Dermis blood vessel endothelial cell (primary cell): ENCODE data around the gene WNT3. TPM values are rescaled to one million over a fixed set of nuclear protein-coding genes. Genes with fewer than 3 reads are reported as not detected.
A peak's percentile ranks its signal among the peaks of the same experiment; 100 is the strongest.
"Not testable (repeated sequence)": the region's sequence is repeated elsewhere in the genome, so short reads cannot be mapped to it uniquely, and the experiment has no call there.

Experiments
- DNase-seq: peaks from one replicate; pipeline ENCODE4 v3.0.0; 2010
- total RNA-seq: library from RNA; depleted of rRNA; stranded (reverse); fragments of >200 nt; gene quantifications from 2 replicates; pipeline ENCODE4 v1.2.3, GENCODE V29; 2014

Gene WNT3
- total RNA-seq = 0.65 and 0.85 TPM in 2 replicates

GRCh38 chr17:46818316-46818928 lies at the start of gene WNT3:
Gene WNT3 (minus strand): TSS chr17:46818692. CDS start chr17:46818597, 95 bp downstream.
- DNase-seq = no peak

- no peak for DNase-seq
Measured at GRCh38 chr17:46866747-46867146, 48.3 kb upstream of the WNT3 start.

GRCh38 chr17:46866325-46866724 lies 47.8 kb upstream of the WNT3 start:
- no peak for DNase-seq

GRCh38 chr17:46865100-46865499 lies 46.6 kb upstream of the WNT3 start:
- DNase-seq = no peak

- DNase-seq = no peak
Measured at GRCh38 chr17:46863383-46864121, 45.1 kb upstream of the WNT3 start.

DNA sequence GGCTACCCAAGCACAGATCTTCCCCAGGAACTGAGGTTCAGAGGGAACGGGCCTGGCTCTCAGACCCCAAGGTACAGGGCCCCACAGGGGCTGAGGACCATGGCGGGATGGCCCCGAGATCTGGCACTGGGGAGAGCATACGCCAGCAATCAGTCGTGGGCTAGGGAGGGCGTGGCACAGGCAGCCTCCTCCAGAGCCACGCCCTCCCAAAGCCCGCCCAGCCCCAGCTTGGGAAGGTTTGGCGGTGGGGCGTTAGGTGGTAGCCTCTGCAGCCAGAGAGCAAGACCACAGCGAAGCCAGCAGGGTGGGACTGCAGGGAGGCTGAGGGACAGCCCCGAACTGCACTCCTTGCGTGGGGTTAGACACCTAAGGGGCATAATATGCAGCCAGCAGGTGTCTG lies 44.5 kb upstream of the WNT3 start:
- DNase-seq = no peak

DNA sequence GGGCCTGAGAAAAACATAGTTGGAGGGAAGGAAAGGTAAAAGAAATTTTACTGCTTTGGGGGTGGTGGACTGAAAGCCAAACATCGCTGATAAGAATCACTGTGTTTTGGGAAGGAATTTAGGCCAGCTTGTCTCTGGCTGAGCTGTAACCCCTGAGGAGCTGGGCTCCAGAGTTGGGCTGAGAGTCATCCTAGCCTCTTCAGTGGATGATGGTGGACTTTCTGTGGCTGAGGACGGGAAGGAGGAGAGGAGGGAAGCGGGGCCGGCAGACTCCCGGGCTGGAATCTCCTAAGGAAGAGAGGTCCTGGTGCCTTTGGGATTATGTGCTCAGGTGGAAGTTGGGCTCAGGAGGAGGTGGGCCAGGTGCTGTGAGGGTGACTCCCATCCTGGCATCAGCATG lies 41.5 kb upstream of the WNT3 start:
- DNase-seq = no peak

- DNase-seq = no peak
Measured at GRCh38 chr17:46857600-46857999, 39.1 kb upstream of the WNT3 start.

- no peak for DNase-seq
Measured at GRCh38 chr17:46854948-46855347, 36.5 kb upstream of the WNT3 start.

GRCh38 chr17:46854515-46854914 lies 36.0 kb upstream of the WNT3 start:
- DNase-seq = no peak

- no peak for DNase-seq
Measured at GRCh38 chr17:46853896-46854444, 35.5 kb upstream of the WNT3 start.

GRCh38 chr17:46851029-46851741 lies 32.7 kb upstream of the WNT3 start, which contains the start of gene WNT9B:
Gene WNT9B (plus strand): TSS chr17:46851583. CDS start chr17:46851639, 56 bp downstream.
- DNase-seq = peak; percentile 17

DNA sequence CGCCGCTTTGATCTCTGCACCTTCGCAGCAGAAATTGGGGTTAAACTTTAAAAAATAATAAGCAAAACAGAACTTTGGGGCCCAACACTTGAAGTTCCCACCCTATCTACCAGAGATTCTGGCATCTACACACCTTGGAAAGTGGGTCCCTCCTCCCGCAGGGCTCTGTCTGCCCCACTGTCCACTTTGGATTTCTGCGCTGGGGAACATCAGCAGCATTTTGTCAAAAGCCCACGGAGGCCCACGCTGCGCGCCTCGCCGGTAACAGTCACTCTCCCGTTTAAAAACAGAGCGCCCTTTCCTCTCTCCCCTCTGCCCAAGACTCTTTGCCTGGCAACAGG lies 32.2 kb upstream of the WNT3 start:
- DNase-seq = no peak

GRCh38 chr17:46848534-46848933 lies 30.0 kb upstream of the WNT3 start:
- DNase-seq = no peak

DNA sequence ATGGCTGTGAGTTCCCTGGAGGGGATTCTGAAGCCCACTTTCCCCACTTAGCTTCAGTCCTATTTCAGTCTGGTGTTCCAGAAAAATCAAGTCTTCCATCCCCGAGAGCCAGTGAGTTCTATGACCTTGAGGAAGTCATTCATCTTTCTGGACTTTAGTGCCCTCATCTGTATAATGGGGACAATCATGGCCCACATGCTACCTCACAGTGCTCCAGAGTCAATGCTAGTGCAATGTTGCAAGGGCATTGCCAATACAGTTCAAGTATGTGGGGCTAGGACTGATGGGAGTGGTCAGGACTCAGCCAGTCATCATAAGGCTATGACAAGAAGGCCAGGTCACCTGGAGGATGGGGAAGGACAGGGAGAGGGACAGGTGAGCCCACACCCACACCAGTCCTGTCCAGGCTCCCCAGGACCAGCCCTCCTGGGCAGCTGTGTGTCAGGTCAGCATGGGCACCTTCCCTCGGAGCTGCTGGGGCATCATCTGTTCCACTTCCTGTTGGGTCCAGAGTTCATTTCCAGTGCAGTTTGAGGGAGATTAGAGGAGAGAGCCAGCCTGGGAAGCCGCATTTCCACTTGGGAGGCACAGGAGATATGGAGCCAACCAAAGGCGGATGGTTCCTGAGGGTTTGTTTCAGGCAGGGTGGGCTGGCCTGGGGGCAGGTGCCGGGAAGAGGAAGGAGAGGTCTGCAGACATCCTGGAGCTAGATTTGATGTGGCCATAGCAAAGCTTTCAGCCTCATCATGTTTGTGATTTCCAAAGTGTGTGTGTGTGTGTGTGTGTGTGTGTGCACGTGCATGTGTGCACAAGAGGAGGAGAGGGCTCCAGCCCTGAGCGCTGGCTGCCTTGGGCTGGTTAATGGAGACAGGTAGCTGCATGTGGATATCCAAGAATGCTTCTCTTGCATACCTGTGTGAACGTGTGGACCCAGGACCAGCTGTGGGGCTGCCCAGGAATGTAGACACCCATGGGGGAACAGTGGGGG lies 29.0 kb upstream of the WNT3 start:
- no peak for DNase-seq

- DNase-seq = no peak
Measured at GRCh38 chr17:46842835-46843234, 24.3 kb upstream of the WNT3 start.

GRCh38 chr17:46841561-46842379 lies 23.3 kb upstream of the WNT3 start:
- DNase-seq = peak; percentile 46

DNA sequence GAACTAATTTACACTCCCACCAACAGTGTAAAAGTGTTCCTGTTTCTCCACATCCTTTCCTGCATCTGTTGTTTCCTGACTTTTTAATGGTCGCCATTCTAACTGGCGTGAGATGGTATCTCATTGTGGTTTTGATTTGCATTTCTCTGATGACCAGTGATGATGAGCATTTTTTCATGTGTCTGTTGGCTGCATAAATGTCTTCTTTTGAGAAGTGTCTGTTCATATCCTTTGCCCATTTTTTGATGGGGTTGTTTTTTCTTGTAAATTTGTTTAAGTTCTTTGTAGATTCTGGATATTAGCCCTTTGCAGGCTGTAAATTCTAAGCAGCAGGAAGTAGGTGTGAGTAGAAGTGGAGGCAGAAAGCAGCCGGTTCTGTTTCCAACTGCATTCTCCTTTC lies 22.1 kb upstream of the WNT3 start:
- not testable (repeated sequence) for DNase-seq

DNA sequence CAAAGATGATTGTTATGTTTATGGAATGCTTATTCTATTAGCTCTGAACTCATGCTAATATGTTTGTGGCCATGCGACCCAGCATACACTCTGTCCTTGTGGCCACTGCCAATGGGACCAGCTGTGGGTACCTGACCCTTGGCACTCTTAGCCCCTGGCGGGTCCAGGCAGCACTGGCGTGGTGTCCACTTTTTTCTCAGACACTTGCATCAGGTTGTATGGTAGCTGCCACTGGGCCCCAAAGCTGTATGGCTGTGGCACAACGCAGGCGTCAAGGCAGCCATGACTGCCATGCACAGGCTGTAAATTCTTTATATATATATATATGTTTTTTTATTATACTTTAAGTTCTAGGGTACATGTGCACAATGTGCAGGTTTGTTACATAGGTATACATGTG lies 20.7 kb upstream of the WNT3 start:
- no peak for DNase-seq

- no peak for DNase-seq
Measured at GRCh38 chr17:46837521-46837920, 19.0 kb upstream of the WNT3 start.

GRCh38 chr17:46836500-46836899 lies 18.0 kb upstream of the WNT3 start:
- no peak for DNase-seq
